Activated CD4-positive, alpha-beta T cell treated with anti-CD3 and anti-CD28 coated beads, Interleukin-2, amount 50 U/mL, for 4 hours (primary cell): ENCODE measurements around the gene GJA4.
"Not testable (repeated sequence)": the region's sequence is repeated elsewhere in the genome, so short reads cannot be mapped to it uniquely, and the experiment has no call there.

ENCODE experiments used
- DNase-seq, 2 experiments: peaks; one replicate each; pipeline ENCODE4 v3.0.0-alpha.2; 2020

GJA4 gene

DNA sequence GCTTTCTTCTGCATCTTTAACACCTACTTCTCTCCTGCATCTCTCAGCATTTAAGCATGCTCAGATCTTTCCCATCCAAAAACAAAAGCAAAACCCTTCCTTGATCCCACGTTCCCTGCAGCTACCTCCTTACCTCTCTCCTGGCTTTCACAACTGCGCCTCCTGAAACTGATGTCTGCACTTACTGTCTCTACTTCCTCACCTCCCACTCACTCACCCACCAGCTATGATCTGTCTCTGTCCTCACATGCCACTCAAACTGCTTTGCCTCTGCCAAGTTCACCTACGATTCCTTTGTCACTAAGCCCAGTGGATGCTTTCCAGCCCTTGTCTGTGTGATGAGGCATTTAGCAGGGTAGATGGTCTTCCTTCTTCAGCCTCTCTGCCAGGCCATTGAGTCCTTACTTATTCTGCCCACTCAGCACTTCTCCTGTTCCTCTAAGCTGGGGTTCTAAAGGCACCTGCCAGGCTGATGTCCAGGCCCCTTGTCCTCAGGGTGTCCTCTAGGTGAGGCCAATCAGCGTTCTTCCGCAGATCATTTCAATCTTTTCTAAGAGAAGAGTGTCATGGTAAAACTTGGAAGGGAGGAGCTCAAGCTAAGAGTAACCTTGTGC, 21.8 kb upstream of the GJA4 start:
- no peak for DNase-seq

DNA sequence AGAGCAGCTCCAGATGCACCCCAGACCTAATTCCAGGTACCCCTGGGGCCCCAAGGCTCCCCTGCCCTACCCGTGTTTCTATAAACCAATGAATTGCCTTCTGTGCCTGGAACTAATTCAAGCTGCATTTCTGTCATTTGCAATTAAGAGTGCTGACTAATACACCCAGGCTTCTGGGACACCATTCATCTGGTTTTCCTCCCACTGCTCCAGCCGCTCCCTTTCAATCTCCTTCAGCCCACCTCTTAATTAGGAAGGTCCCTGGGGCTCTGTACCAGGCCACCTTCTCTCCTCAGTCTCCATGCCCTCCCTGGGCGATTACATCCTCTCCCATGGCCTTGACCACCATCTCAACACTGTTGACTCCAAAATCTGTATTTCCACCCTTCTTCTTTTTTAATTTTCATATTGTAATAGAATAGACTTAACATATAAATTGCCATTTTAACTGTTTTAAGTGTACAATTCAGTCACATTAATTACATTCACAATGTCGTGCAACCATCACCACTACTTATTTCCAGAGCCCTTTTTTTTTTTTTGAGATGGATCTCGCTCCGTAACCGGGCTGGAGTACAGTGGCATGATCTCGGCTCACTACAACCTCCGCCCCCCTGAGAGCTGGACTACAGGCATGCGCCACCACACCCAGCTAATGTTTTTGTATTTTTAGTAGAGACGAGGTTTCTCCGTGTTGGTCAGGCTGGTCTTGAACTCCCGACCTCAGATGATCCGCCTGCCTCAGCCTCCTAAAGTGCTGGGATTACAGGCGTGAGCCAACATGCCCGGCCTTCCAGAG, 21.0 kb upstream of the GJA4 start:
- DNase-seq: no peak

DNA sequence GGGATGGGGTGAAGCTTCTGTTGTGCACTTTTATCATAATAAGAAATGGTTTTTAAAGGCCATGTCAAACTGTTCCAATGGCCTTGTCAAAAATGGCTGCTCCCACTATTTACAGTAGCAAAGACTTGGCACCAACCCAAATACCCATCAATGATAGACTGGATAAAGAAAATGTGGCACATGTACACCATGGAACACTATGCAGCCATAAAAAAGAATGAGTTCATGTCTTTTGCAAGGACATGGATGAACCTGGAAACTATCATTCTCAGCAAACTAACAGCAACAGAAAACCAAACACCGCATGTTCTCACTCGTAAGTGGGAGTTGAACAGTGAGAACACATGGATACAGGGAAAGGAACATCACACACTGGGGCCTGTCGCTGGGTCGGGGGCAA, 19.7 kb upstream of the GJA4 start:
- DNase-seq: not testable (repeated sequence)

- no peak for DNase-seq
Observed at GRCh38 chr1:34774957-34775356, 17.8 kb upstream of the GJA4 start.

DNA sequence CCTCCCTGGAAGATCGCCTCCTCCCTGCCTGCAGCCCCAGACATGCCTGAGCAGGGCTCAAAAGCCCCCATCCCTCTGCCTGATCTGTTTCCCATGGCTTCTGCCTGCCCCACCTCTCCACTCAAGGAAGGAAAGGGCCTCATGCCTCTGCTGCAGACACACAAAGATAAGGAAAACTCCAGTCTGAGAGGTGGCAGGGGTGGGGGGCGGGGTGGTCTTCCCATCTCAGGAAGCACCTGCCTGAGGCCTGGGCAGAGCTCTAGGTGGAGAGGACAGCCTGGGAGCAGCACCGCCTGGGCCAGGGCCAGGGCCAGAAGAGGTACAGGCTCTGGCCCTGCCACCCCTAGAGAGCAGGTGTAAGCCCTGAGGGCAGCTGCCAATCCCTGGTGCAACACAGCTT, 15.9 kb upstream of the GJA4 start:
- no peak for DNase-seq

DNA sequence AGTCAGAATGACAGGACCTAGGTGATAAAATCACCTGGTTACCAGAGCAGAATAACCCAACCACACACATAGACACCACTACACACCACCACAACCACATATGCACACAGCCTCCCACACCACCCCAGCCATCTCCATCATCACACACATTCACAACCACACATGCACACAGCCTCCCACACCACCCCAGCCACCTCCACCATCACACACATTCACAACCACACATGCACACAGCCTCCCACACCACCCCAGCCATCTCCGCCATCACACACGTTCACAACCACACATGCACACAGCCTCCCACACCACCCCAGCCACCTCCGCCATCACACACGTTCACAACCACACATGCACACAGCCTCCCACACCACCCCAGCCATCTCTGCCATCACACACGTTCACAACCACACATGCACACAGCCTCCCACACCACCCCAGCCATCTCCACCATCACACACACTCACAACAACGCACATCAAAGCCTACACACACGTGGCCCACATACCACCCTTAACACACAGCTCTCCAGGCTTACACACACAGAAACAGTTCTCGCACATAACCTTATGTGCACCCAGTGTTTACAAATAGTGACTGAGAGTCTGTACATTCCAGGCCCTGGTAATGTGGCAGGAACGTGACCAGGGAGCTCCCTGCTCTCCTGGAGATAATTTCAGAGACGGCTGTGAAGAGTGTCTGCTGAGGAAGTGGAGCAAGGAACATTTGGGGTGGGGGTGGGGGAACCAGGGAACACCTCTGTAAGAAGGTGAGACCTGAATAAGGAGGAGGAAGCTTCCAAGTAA, 15.1 kb upstream of the GJA4 start:
- DNase-seq: no peak

DNA sequence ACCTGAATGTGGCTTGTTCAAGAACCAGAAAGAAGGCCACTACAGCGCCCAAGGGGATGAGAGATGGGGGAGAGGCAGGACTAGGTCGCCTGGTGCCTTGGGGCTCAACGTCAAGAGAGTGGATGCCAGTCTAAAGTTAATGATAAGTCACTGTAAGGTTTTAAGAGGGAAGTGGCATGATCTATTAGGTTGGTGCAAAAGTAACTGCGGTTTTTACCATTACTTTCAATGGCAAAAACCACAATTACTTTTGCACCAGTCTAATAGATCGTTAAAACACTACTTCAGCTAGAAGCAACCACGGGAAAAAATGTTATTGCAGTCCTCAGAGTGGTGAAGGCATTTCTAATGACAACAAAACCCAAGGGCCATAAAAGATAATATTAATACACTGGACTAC, 14.4 kb upstream of the GJA4 start:
- DNase-seq: no peak

DNA sequence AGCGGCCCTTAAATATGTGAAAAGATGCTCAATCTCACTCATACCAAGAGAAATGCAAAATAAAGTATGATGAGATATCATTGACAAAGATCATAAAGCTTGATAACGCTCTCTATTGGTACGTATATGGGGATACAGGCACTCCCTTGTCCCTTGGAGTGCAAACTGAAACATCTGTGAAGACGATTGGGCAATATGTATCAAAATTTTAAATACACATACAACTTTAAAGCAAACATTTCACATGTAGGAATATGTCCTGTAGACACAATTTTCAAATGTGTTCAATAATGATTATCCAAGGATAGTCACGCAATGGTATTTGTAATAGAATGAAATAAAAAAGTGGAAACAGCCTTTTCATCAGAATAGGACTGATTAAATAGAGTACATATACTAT, 13.8 kb upstream of the GJA4 start:
- DNase-seq: no peak

GRCh38 chr1:34779526-34779925, 13.3 kb upstream of the GJA4 start:
- DNase-seq: no peak

DNA sequence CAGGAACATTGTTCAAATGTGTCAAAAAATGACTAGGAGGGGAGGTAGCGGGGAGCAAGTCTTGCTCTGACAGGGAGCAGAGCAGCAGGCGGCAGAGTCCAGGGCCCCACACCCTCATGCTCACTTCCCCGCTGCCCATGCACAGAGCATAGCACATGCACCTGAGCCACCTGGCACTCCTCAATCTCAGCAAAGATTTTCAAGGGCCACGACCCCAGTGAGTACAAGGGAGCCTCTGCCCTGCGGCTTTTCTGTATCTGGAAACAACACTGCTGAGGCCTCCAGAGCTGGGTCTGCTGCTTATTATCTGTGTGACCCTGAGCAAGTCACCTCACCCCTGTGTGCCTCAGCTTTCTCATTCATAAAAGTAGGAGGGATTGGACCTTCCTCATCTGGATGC, 12.8 kb upstream of the GJA4 start:
- no peak for DNase-seq

- DNase-seq: no peak
Observed at GRCh38 chr1:34780528-34780927, 12.3 kb upstream of the GJA4 start.

- DNase-seq: no peak
Observed at GRCh38 chr1:34781071-34781843, 11.5 kb upstream of the GJA4 start, which contains the start of gene GJB3. TSS of gene GJB3 (plus strand) at chr1:34781214. CDS start at chr1:34784763, 3,549 bp downstream.

DNA sequence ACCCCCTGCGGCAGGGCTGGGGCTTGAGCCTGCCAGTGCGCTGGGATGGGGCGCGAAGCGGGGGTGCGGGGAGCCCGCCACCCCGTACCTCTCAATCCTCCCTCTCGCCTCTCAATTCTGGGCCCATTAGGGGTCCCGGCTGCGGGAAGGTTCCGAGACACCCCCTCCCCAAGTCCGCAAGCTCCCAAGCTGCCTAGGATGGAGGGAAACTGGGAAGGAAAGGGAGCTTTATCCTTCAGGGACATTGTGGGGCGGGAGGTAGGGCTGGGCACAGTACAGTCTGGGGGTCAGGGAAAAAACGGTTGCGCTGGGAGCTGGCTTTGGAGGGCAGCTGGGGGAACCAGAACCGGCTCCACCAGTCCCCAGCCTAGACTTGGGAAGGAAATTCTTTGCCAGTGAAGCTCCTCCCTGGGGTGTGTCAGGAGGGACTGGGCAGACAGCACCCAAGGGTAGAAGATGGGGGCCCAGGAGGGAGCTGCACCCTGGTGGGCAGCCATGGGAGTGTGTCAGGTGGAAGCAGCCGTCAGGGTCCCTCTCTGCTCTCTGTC, 10.9 kb upstream of the GJA4 start:
- DNase-seq: no peak

DNA sequence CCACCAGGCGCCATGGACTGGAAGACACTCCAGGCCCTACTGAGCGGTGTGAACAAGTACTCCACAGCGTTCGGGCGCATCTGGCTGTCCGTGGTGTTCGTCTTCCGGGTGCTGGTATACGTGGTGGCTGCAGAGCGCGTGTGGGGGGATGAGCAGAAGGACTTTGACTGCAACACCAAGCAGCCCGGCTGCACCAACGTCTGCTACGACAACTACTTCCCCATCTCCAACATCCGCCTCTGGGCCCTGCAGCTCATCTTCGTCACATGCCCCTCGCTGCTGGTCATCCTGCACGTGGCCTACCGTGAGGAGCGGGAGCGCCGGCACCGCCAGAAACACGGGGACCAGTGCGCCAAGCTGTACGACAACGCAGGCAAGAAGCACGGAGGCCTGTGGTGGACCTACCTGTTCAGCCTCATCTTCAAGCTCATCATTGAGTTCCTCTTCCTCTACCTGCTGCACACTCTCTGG, 8.0 kb upstream of the GJA4 start:
- no peak for DNase-seq

DNA sequence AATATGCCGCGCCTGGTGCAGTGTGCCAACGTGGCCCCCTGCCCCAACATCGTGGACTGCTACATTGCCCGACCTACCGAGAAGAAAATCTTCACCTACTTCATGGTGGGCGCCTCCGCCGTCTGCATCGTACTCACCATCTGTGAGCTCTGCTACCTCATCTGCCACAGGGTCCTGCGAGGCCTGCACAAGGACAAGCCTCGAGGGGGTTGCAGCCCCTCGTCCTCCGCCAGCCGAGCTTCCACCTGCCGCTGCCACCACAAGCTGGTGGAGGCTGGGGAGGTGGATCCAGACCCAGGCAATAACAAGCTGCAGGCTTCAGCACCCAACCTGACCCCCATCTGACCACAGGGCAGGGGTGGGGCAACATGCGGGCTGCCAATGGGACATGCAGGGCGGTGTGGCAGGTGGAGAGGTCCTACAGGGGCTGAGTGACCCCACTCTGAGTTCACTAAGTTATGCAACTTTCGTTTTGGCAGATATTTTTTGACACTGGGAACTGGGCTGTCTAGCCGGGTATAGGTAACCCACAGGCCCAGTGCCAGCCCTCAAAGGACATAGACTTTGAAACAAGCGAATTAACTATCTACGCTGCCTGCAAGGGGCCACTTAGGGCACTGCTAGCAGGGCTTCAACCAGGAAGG, 7.4 kb upstream of the GJA4 start:
- no peak for DNase-seq

GRCh38 chr1:34785875-34786470, 6.8 kb upstream of the GJA4 start:
- no peak for DNase-seq

DNA sequence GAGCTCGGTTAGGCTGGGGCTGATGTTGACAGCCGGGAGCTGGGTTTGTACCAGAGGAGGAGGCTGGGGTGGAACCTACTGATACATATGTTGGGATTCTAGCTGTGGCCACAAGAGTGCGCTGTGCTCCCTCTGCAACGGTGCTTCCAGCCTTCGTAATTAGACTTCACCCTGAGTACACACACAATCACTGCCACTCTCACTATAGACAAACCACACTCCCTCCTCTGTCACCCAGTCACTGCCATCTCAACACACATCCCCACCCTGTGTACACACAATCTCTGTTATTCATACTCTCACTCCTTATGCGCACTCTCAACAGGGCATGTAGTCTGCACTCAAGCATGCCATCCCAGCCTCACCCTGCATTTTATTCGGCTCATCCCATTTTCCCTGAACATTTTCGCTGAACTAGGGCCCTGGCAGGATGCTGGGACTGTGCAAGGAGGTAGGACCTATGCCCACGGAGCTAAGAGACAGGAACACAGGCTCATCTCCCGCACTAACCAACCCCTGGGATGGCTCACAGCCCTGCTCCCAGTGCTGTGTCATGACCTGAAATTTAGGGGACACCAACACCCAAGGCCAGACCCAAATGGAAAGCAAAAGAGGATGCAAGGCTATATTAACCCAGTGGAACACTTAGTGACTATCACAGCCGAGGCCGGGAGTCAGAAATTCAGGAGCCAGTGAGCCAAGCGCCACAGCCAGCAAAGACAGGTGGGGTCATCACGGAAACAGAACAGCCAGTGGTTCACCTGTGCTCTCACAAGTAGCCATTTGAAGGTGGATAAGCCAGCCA, 6.1 kb upstream of the GJA4 start:
- DNase-seq: peak; percentile 48 to 50

- no peak for DNase-seq
Observed at GRCh38 chr1:34787461-34788420, 5.1 kb upstream of the GJA4 start.

DNA sequence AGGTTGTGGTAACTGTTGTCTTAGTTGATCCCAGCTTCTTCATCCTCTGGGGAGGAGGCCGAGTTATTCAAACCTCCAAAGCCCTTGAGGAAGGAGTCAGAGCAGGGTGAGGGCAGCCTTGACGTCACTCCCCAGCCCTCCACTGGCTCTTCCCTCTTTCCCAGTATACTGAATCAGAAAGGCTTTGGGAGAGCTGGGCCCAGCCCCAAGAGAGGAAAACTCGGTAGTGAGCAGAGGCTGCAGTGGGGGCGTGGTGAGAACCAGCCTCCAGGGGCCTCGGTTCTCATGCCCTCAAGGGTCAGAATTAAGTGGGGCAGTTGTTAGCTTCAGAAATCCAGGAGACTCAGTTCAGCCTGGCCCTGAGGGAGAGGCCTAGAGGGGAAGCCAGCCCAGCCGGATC, 1.8 kb upstream of the GJA4 start:
- DNase-seq: no peak

DNA sequence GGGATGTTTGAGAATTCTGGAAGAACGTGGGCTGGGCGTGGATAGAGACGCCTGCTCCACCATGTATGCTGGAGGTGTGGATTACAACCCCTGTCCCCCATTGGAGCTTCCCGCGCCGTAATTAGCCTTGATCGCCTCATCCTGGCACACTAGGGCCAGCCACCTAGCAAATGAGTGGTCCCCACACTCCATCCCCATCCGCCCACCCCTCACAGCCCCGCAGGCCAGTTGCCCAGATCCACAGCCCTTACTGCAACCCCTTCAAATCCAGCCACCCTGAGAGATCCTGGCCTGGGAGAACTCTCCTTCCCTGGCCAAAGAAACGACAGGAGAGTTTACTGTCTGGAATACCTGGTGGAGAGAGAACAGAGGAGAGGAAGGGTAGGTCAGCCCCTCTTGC, 375 bp upstream of the GJA4 start:
- no peak for DNase-seq
